ENCODE measurements around the gene PAOX.

The PAOX gene

GRCh38 chr10:133379152-133379800 lies at the start of gene PAOX:
Gene PAOX (plus strand): TSS chr10:133379262. CDS start chr10:133379317, 55 bp downstream.
- DNase-seq = peak; percentile 72

DNA sequence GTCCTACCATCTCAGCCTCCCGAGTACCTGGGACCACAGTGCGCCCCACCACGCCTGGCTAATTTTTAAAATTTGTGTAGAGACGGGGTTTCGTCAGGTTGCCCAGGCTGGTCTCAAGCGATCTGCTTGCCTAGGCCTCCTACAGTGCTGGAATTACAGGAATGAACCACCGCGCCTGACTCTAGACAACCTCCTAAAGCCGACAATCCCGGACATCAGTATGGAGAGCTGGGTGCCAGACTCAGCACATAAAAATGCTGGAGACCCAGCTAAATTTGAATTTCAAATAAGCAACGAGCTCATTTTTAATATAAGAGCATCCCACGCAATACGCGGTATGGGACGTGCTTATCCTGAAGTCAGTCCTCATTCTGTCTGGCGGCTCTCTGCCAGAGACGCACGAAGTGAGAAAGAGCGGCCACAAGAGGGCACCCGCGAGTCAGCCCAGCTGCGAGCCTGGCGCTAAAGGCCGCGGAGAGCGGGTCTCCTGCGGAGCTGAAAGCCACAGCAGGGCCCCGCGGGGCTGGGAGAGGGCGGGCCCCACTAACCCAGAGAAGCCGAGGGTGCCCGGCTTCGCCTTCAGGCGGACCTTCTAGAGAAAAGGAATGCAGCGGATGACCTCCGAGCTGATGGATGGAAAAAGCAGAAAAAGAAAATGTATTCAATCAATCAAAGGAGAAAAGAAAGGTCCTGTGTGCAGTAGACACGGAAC lies 49.4 kb upstream of the PAOX start:
- DNase-seq = peak; percentile 92

GRCh38 chr10:133332936-133333699 lies 45.9 kb upstream of the PAOX start:
- DNase-seq = no peak

DNA sequence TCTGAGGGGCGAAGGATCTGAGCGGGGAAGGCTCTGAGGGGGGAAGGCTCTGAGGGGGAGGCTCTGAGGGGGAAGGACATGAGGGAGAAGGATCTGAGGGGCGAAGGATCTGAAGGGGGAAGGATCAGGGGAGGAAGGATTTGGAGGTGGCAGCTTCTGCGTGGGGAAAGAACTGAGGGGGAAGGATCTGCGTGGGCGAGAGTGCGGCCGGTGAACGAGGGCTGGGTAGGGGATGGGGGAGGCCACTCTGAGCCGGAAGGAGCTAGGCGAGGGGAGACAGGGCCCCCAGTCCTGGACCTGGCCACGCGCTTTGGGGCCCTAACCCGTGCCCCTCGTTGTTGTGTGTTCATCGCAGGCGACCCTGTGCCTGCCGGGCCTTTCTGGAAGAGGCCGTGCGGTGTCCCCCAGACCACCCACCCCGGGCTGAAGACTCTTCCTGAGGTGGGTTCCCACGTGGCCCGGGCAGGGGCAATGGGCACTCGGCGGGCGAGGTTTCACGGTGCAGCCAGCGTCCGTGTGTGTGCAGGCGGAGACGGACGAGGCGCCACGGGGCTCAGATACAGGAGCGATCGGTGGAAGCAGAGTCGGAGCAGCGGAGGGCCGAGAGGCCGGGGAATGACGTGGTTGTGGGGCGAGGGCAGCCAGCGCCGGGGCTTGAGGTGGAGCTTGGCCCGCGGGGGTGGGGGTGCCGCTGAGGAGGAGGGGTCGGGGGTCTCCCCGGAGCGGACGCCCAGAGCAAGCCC lies 44.4 kb upstream of the PAOX start:
- DNase-seq = no peak

- peak; percentile 53 for DNase-seq
Measured at GRCh38 chr10:133335246-133336117, 43.6 kb upstream of the PAOX start.

GRCh38 chr10:133336118-133336576 lies 42.9 kb upstream of the PAOX start:
- DNase-seq = no peak

- DNase-seq = no peak
Measured at GRCh38 chr10:133336577-133337369, 42.3 kb upstream of the PAOX start, which contains the start of gene CALY. Gene CALY (minus strand): TSS chr10:133336896. CDS start chr10:133328989, 7,907 bp downstream.

DNA sequence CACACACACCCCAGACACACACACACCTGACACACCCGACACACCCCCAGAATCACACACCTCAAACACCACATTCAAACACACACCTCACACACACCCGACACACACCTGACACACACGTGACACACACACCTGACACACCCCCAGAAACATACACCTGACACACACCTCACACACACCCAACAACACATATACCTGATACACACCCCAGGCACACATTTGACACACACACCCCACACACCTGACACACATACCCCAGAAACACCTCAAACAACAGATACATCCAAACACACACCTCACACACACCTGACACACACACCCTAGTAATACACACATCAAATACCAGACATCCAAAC lies 41.7 kb upstream of the PAOX start:
- DNase-seq = no peak

DNA sequence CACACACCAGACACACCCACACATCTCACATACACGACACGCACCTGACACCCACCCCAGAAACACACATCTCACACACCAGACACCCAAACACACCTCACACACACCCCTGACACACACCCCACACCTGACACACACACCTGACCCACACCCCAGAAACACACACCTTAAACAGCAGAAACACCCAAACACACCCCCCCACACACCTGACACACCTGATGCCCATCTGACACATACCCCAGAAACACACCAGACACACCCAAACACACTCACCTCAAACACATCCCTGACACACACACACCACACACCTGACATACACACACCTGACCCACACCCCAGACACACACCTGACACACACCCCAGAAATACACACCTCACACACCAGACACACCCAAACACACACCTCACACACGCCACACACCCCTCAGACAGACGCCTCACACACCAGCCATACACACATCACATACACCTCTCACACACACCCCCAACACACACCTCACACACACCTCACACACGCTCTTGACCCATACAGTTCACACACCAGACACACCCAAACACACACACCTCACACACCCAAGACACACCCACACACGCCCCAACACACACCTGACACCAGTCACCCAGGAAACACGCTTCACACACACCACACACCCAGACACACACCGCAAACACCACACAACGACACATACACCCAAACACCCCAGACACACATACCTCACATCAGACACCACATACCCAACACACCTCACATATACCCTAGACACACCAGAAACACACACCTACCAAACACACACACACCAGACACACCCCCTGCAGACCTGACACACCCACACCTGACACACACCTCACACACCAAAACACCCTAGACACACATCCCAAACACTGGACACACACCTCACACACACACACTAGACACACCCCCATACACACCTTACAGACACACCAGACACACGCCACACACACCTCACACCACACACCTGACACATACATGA lies 40.7 kb upstream of the PAOX start:
- no peak for DNase-seq

GRCh38 chr10:133339708-133340380 lies 39.2 kb upstream of the PAOX start:
- DNase-seq = no peak

DNA sequence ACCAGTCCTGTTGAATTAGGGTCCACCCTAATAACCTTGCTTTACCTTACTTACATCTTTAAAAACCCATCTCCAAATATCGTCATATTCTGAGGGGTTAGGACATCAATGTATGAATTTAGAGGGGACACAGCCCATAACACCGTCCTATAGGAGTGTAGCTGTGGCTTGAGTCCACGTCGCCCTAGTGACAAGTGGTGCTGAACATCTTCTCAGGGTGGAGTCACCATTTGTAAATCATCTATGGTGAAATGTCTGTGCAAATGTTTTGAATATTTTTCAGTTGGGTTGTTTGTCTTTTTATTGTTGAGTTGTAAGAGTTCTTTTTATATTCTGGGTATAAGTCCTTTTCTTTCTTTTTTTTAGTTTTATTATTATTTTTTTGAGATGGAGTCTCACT lies 37.1 kb upstream of the PAOX start:
- DNase-seq = no peak

GRCh38 chr10:133342942-133343341 lies 36.1 kb upstream of the PAOX start:
- no peak for DNase-seq

GRCh38 chr10:133343558-133343957 lies 35.5 kb upstream of the PAOX start:
- DNase-seq = no peak

GRCh38 chr10:133344236-133344635 lies 34.8 kb upstream of the PAOX start:
- no peak for DNase-seq

- DNase-seq = no peak
Measured at GRCh38 chr10:133346413-133346812, 32.6 kb upstream of the PAOX start.

- no peak for DNase-seq
Measured at GRCh38 chr10:133347710-133348517, 31.1 kb upstream of the PAOX start.

DNA sequence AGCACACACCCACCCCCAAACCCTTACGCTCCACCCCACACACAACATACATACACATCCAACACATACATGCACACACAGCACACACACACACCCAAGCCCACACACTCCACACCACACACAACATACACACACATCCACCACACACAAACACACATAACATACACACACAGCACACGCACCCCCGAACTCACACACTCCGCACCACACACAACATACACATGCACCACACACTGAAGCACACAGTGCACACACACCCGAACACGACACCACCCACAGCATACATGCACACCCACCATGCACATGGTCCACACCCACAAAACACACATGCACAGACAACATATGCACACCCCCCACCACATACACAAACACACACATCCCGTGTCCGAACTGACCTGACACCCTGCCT lies 29.9 kb upstream of the PAOX start:
- DNase-seq = no peak

GRCh38 chr10:133349577-133350011 lies 29.5 kb upstream of the PAOX start:
- no peak for DNase-seq
